ENCODE results near the gene CDK5RAP1. TPM values are rescaled to one million over a fixed set of nuclear protein-coding genes. Genes with fewer than 3 reads are reported as not detected.

The CDK5RAP1 gene
- total and polyA plus RNA-seq, 2 of the 8 experiments (the other 6 are each of a cell fraction or from before 2014, with no cell fraction given) = 37.8 to 46.6 TPM

DNA sequence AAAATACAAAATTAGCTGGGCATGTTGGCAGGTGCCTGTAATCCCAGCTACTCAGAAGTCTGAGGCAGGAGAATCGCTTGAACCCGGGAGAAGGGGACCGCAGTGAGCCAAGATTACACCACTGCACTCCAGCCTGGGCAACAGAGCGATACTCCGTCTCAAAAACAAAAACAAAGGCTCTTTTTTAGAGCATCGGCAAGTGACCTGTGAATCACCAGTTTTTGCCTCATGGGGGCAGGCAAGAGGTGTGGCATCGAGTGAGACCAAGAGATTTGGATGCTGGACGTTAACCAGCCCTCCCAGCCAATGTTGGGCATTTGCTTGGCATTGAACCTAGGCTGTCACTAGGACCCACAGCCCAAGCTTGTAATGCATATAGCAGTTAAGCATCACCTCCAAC is 14.6 kb upstream of the CDK5RAP1 start (continued):
- TF ChIP-seq JUN (IDR thresholded peaks at IDR 0.05; ENCODE audit: low read depth, low read length) (no peak), EGR1 (IDR thresholded peaks at IDR 0.05; ENCODE audit: borderline replicate concordance, low read depth, low read length) (no peak), HDAC2 (IDR thresholded peaks at IDR 0.05; ENCODE audit: borderline replicate concordance in 1 of 2, low read depth in 2 of 2, low read length in 2 of 2) (no peak), GTF2F1 (IDR thresholded peaks at IDR 0.05; ENCODE audit: borderline replicate concordance, low read depth, low read length) (no peak), RAD21 (IDR thresholded peaks at IDR 0.05 in 1 of 2, conservative IDR thresholded peaks at IDR 0.05 in 1 of 2; ENCODE audit: low read depth in 2 of 2, low read length in 2 of 2) (peak; percentile 64 to 71), SP4 (IDR thresholded peaks at IDR 0.05; ENCODE audit: low read length) (no peak)

Data from H1 (cell line).